ENCODE results near the gene CYSTM1.

The CYSTM1 gene

GRCh38 chr5:140232731-140233130 is 57.7 kb downstream of the CYSTM1 start:
- Histone ChIP-seq H3K9me3 (ENCODE audit: control extremely low read depth in 1 of 5, control insufficient read depth in 4 of 5, insufficient read depth in 2 of 5, low read depth in 1 of 5, low read length in 4 of 5) (no peaks in the 10 kb centered on the region), H3K4me1 (ENCODE audit: control extremely low read depth in 1 of 4, control insufficient read depth in 4 of 4, insufficient read depth in 4 of 4, low read length in 3 of 4) (no peaks in the 10 kb centered on the region), H3K36me3 (ENCODE audit: control insufficient read depth in 4 of 4, insufficient read depth in 4 of 4, low read length in 3 of 4) (no peaks in the 10 kb centered on the region), H3K4me3 (ENCODE audit: control insufficient read depth in 1 of 7, extremely low read depth in 1 of 7, insufficient read depth in 4 of 7, low read depth in 2 of 7, low read length in 6 of 7) (no peak overlapping the region), H3K27me3 (replicated peaks in 2 of 5; ENCODE audit: control insufficient read depth in 4 of 5, insufficient read depth in 5 of 5, low read length in 4 of 5) (peaks cover 0 to 2% (median 0%) of the 10 kb centered on the region in 5 experiments), H3K27ac (ENCODE audit: insufficient read depth in 1 of 2, low read depth in 1 of 2, low read length in 2 of 2, poor library complexity in 1 of 2, severe bottlenecking in 2 of 2) (no peak overlapping the region)
- DNase-seq, result no peak
- ChIA-PET POLR2A (interaction anchor here (0.6 kb wide), 1 partner anchor 194 kb away, joined by 3 read pairs; no protein-coding TSS in a partner anchor), CTCF (interaction anchor here (0.9 to 3.5 kb wide), 4 partner anchors 9 to 126 kb away, joined by 3 to 20 read pairs (median 5); no protein-coding TSS in a partner anchor)
- WGBS (ENCODE audit: insufficient coverage), result 100% methylated on average over 1 of the region's 1 CpG

- Histone ChIP-seq H3K27ac (ENCODE audit: insufficient read depth in 1 of 2, low read depth in 1 of 2, low read length in 2 of 2, poor library complexity in 1 of 2, severe bottlenecking in 2 of 2) (no peak overlapping the region), H3K27me3 (replicated peaks in 2 of 5; ENCODE audit: control insufficient read depth in 4 of 5, insufficient read depth in 5 of 5, low read length in 4 of 5) (peaks cover 0 to 2% (median 0%) of the 10 kb centered on the region in 5 experiments), H3K4me1 (ENCODE audit: control extremely low read depth in 1 of 4, control insufficient read depth in 4 of 4, insufficient read depth in 4 of 4, low read length in 3 of 4) (no peaks in the 10 kb centered on the region), H3K4me3 (ENCODE audit: control insufficient read depth in 1 of 7, extremely low read depth in 1 of 7, insufficient read depth in 4 of 7, low read depth in 2 of 7, low read length in 6 of 7) (no peak overlapping the region), H3K9me3 (ENCODE audit: control extremely low read depth in 1 of 5, control insufficient read depth in 4 of 5, insufficient read depth in 2 of 5, low read depth in 1 of 5, low read length in 4 of 5) (no peaks in the 10 kb centered on the region), H3K36me3 (ENCODE audit: control insufficient read depth in 4 of 4, insufficient read depth in 4 of 4, low read length in 3 of 4) (no peaks in the 10 kb centered on the region)
- CTCF ChIA-PET, result interaction anchor here (1.4 to 3.5 kb wide), 2 partner anchors 9 to 129 kb away, joined by 3 to 20 read pairs; no protein-coding TSS in a partner anchor
- 90% methylated on average over 3 of the region's 4 CpGs for WGBS (ENCODE audit: insufficient coverage)
- POLR2A ChIA-PET, result no interaction called here
- no peak for DNase-seq
Observed at GRCh38 chr5:140234377-140234989, 59.5 kb downstream of the CYSTM1 start.

- ChIA-PET POLR2A (interaction anchor here (0.6 kb wide), 1 partner anchor 149 kb away, joined by 5 read pairs; no protein-coding TSS in a partner anchor), CTCF (interaction anchor here (0.7 to 2.0 kb wide), 14 partner anchors 8 to 128 kb away, joined by 3 to 11 read pairs (median 4); partner anchors contain the start of gene HBEGF)
- 76% methylated on average over 6 of the region's 11 CpGs for WGBS (ENCODE audit: insufficient coverage)
- Histone ChIP-seq H3K4me1 (ENCODE audit: control extremely low read depth in 1 of 4, control insufficient read depth in 4 of 4, insufficient read depth in 4 of 4, low read length in 3 of 4) (no peaks in the 10 kb centered on the region), H3K27me3 (replicated peaks in 2 of 5; ENCODE audit: control insufficient read depth in 4 of 5, insufficient read depth in 5 of 5, low read length in 4 of 5) (peaks cover 0 to 2% (median 0%) of the 10 kb centered on the region in 5 experiments), H3K36me3 (ENCODE audit: control insufficient read depth in 4 of 4, insufficient read depth in 4 of 4, low read length in 3 of 4) (no peaks in the 10 kb centered on the region), H3K4me3 (ENCODE audit: control insufficient read depth in 1 of 7, extremely low read depth in 1 of 7, insufficient read depth in 4 of 7, low read depth in 2 of 7, low read length in 6 of 7) (no peak overlapping the region), H3K9me3 (ENCODE audit: control extremely low read depth in 1 of 5, control insufficient read depth in 4 of 5, insufficient read depth in 2 of 5, low read depth in 1 of 5, low read length in 4 of 5) (no peaks in the 10 kb centered on the region), H3K27ac (ENCODE audit: insufficient read depth in 1 of 2, low read depth in 1 of 2, low read length in 2 of 2, poor library complexity in 1 of 2, severe bottlenecking in 2 of 2) (no peak overlapping the region)
- no peak for DNase-seq
Observed at GRCh38 chr5:140235791-140236551, 61.0 kb downstream of the CYSTM1 start.

- no peaks in the 10 kb centered on the region for H3K36me3 ChIP-seq (ENCODE audit: control insufficient read depth in 4 of 4, insufficient read depth in 4 of 4, low read length in 3 of 4)
- H3K4me1 ChIP-seq (ENCODE audit: control extremely low read depth in 1 of 4, control insufficient read depth in 4 of 4, insufficient read depth in 4 of 4, low read length in 3 of 4), result no peaks in the 10 kb centered on the region
- peaks cover 0 to 2% (median 0%) of the 10 kb centered on the region in 5 experiments for H3K27me3 ChIP-seq (replicated peaks in 2 of 5; ENCODE audit: control insufficient read depth in 4 of 5, insufficient read depth in 5 of 5, low read length in 4 of 5)
- no peak overlapping the region for H3K27ac ChIP-seq (ENCODE audit: insufficient read depth in 1 of 2, low read depth in 1 of 2, low read length in 2 of 2, poor library complexity in 1 of 2, severe bottlenecking in 2 of 2)
- ChIA-PET POLR2A (interaction anchor here (0.6 kb wide), 1 partner anchor 148 kb away, joined by 5 read pairs; no protein-coding TSS in a partner anchor), CTCF (interaction anchor here (0.7 to 26.3 kb wide), 14 partner anchors 7 to 127 kb away, joined by 3 to 552 read pairs (median 4); partner anchors contain the start of gene HBEGF)
- no peak overlapping the region for H3K4me3 ChIP-seq (ENCODE audit: control insufficient read depth in 1 of 7, extremely low read depth in 1 of 7, insufficient read depth in 4 of 7, low read depth in 2 of 7, low read length in 6 of 7)
- 93% methylated on average over 5 of the region's 6 CpGs for WGBS (ENCODE audit: insufficient coverage)
- no peak for DNase-seq
- H3K9me3 ChIP-seq (ENCODE audit: control extremely low read depth in 1 of 5, control insufficient read depth in 4 of 5, insufficient read depth in 2 of 5, low read depth in 1 of 5, low read length in 4 of 5), result no peaks in the 10 kb centered on the region
Observed at GRCh38 chr5:140236891-140237598, 62.1 kb downstream of the CYSTM1 start.

GRCh38 chr5:140238756-140239155 is 63.8 kb downstream of the CYSTM1 start:
- H3K36me3 ChIP-seq (ENCODE audit: control insufficient read depth in 4 of 4, insufficient read depth in 4 of 4, low read length in 3 of 4), result peaks cover 0 to 6% (median 3%) of the 10 kb centered on the region in 4 experiments
- DNase-seq, result no peak
- CTCF ChIA-PET, result interaction anchor here (0.6 to 26.3 kb wide), 10 partner anchors 9 to 483 kb away, joined by 3 to 552 read pairs (median 6); partner anchors contain the start of genes HBEGF and SLC4A9
- H3K27ac ChIP-seq (ENCODE audit: insufficient read depth in 1 of 2, low read depth in 1 of 2, low read length in 2 of 2, poor library complexity in 1 of 2, severe bottlenecking in 2 of 2), result no peak overlapping the region
- POLR2A ChIA-PET, result no interaction called here
- no peaks in the 10 kb centered on the region for H3K27me3 ChIP-seq (replicated peaks in 2 of 5; ENCODE audit: control insufficient read depth in 4 of 5, insufficient read depth in 5 of 5, low read length in 4 of 5)
- no peaks in the 10 kb centered on the region for H3K9me3 ChIP-seq (ENCODE audit: control extremely low read depth in 1 of 5, control insufficient read depth in 4 of 5, insufficient read depth in 2 of 5, low read depth in 1 of 5, low read length in 4 of 5)
- no peaks in the 10 kb centered on the region for H3K4me1 ChIP-seq (ENCODE audit: control extremely low read depth in 1 of 4, control insufficient read depth in 4 of 4, insufficient read depth in 4 of 4, low read length in 3 of 4)
- no peak overlapping the region for H3K4me3 ChIP-seq (ENCODE audit: control insufficient read depth in 1 of 7, extremely low read depth in 1 of 7, insufficient read depth in 4 of 7, low read depth in 2 of 7, low read length in 6 of 7)
- WGBS (ENCODE audit: insufficient coverage), result 95% methylated on average over 6 of the region's 6 CpGs

GRCh38 chr5:140239461-140239860 is 64.5 kb downstream of the CYSTM1 start:
- Histone ChIP-seq H3K27ac (ENCODE audit: insufficient read depth in 1 of 2, low read depth in 1 of 2, low read length in 2 of 2, poor library complexity in 1 of 2, severe bottlenecking in 2 of 2) (no peak overlapping the region), H3K27me3 (replicated peaks in 2 of 5; ENCODE audit: control insufficient read depth in 4 of 5, insufficient read depth in 5 of 5, low read length in 4 of 5) (no peaks in the 10 kb centered on the region), H3K4me1 (ENCODE audit: control extremely low read depth in 1 of 4, control insufficient read depth in 4 of 4, insufficient read depth in 4 of 4, low read length in 3 of 4) (no peaks in the 10 kb centered on the region), H3K4me3 (ENCODE audit: control insufficient read depth in 1 of 7, extremely low read depth in 1 of 7, insufficient read depth in 4 of 7, low read depth in 2 of 7, low read length in 6 of 7) (no peak overlapping the region), H3K36me3 (ENCODE audit: control insufficient read depth in 4 of 4, insufficient read depth in 4 of 4, low read length in 3 of 4) (peaks cover 0 to 6% (median 3%) of the 10 kb centered on the region in 4 experiments), H3K9me3 (ENCODE audit: control extremely low read depth in 1 of 5, control insufficient read depth in 4 of 5, insufficient read depth in 2 of 5, low read depth in 1 of 5, low read length in 4 of 5) (no peaks in the 10 kb centered on the region)
- 92% methylated on average over 4 of the region's 5 CpGs for WGBS (ENCODE audit: insufficient coverage)
- ChIA-PET CTCF (interaction anchor here (0.6 to 26.3 kb wide), 14 partner anchors 9 to 480 kb away, joined by 3 to 552 read pairs (median 4); partner anchors contain the start of genes HBEGF and SLC4A9), POLR2A (interaction anchor here (0.6 kb wide), 1 partner anchor 438 kb away, joined by 3 read pairs; no protein-coding TSS in a partner anchor)
- DNase-seq, result no peak

Measured in common myeloid progenitor, CD34-positive (primary cell).